Mesothelial cell of epicardium (in vitro differentiated cells): ENCODE measurements around the gene CNIH3. TPM values are rescaled to one million over a fixed set of nuclear protein-coding genes. Genes with fewer than 3 reads are reported as not detected.

Experiments used
- DNase-seq, 2 experiments: peaks; one replicate each; pipeline ENCODE4 v3.0.0; 2021; ENCODE audit warnings: low spot score in 2 of 2; ENCODE audit not compliant: unreplicated experiment in 2 of 2
- H3K27ac Mint-ChIP-seq: 2 replicates; pipeline ENCODE4 v1.8.0; 2021; ENCODE audit warnings: mixed read lengths
- H3K27me3 Mint-ChIP-seq: 2 replicates; pipeline ENCODE4 v1.8.0; 2021; ENCODE audit warnings: low read depth, mixed read lengths
- H3K36me3 Mint-ChIP-seq: 2 replicates; pipeline ENCODE4 v1.8.0; 2021; ENCODE audit warnings: mixed read lengths
- H3K4me1 Mint-ChIP-seq: 2 replicates; pipeline ENCODE4 v1.8.0; 2021; ENCODE audit warnings: mixed read lengths
- H3K4me3 Mint-ChIP-seq: 2 replicates; pipeline ENCODE4 v1.8.0; 2021; ENCODE audit warnings: mild to moderate bottlenecking, moderate library complexity, mixed read lengths
- H3K9me3 Mint-ChIP-seq: 2 replicates; pipeline ENCODE4 v1.8.0; 2021; ENCODE audit warnings: mixed read lengths
- total RNA-seq: library from RNA; stranded (reverse); gene quantifications from 3 replicates; pipeline ENCODE4 v1.2.1, GENCODE V29; 2021
- TF ChIP-seq, protein P1 (sequence below): fragments of 200-600 bp; sonication (generic); IDR thresholded peaks from one replicate; pipeline ENCODE4 v1.5.0; 2021; ENCODE audit warnings: antibody characterized with exemption; ENCODE audit not compliant: unreplicated experiment

CNIH3 gene
- total RNA-seq, 1 donor from 2014 or later, result 8.3 TPM

DNA sequence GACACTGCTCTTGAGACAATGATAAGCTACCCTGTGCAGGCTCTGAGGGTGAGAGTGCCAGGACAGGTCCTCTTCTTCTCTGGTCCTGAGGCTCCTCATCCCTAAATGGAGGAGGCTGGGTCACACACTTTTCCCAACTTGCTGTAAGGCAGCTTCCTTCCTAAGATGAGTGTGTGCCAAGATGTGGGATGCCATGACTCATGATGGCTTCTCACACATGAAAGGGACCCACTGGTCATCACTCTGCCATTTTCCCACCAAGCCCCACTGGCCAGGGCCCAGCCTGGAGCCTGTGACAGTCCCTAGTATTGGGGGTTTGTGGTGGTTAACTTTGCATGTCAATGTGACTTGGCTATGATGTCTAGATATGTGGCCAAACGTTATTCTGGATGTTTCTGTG is 54.4 kb downstream of the CNIH3 start:
- H3K4me3 Mint-ChIP-seq, result no peak overlapping the region
- H3K36me3 Mint-ChIP-seq, result no peaks in the 10 kb centered on the region
- peaks cover 3% of the 10 kb centered on the region for H3K27me3 Mint-ChIP-seq
- no peak for DNase-seq
- H3K9me3 Mint-ChIP-seq, result peaks cover 3% of the 10 kb centered on the region
- TF ChIP-seq, protein P1, sequence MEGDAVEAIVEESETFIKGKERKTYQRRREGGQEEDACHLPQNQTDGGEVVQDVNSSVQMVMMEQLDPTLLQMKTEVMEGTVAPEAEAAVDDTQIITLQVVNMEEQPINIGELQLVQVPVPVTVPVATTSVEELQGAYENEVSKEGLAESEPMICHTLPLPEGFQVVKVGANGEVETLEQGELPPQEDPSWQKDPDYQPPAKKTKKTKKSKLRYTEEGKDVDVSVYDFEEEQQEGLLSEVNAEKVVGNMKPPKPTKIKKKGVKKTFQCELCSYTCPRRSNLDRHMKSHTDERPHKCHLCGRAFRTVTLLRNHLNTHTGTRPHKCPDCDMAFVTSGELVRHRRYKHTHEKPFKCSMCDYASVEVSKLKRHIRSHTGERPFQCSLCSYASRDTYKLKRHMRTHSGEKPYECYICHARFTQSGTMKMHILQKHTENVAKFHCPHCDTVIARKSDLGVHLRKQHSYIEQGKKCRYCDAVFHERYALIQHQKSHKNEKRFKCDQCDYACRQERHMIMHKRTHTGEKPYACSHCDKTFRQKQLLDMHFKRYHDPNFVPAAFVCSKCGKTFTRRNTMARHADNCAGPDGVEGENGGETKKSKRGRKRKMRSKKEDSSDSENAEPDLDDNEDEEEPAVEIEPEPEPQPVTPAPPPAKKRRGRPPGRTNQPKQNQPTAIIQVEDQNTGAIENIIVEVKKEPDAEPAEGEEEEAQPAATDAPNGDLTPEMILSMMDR, result no peak
- H3K4me1 Mint-ChIP-seq, result peaks cover 8% of the 10 kb centered on the region
- no peak overlapping the region for H3K27ac Mint-ChIP-seq

DNA sequence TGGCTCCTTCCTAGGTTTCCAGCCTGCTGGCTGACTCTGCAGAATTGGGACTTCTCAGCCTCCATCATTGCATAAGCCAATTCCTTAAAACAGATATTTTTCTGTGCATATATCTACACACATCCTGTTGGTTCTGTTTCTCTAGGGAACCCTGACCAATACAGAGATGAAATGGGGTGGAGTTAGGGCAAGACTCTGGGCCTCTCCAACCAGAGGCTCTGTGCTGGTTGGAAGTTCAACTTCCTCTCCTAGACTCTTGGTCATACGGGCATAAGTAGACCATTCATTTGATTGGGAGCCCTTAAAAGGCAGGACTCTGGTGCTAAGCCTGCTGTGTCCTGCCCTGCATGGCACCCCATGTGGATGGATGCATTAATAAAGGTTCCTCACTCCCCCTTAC is 55.0 kb downstream of the CNIH3 start:
- no peak overlapping the region for H3K27ac Mint-ChIP-seq
- no peak for DNase-seq
- H3K9me3 Mint-ChIP-seq, result peaks cover 3% of the 10 kb centered on the region
- peaks cover 3% of the 10 kb centered on the region for H3K27me3 Mint-ChIP-seq
- TF ChIP-seq, protein P1, result no peak
- H3K4me3 Mint-ChIP-seq, result no peak overlapping the region
- H3K4me1 Mint-ChIP-seq, result peaks cover 11% of the 10 kb centered on the region
- no peaks in the 10 kb centered on the region for H3K36me3 Mint-ChIP-seq

DNA sequence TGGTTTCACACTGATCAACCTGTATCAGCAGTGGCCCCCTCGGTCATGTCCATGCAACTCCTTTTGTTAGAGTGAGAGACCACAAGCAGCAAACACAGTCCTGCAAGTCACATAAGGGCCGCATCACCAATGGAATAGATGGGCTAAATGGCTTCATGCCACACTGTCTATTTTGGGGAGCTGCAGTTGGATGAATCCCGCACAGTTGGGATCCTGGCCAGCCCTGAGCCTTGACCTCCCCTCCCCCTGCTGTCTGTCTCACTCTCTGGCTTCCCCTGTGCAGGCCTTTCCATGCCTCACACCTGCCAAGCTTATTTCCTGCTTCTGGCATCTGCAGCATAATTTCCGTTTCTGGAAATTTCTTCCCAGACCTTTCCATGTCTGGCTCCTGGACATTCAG is 57.0 kb downstream of the CNIH3 start:
- Mint-ChIP-seq H3K27ac (no peak overlapping the region), H3K4me3 (no peak overlapping the region), H3K4me1 (peaks cover 20% of the 10 kb centered on the region), H3K36me3 (no peaks in the 10 kb centered on the region), H3K27me3 (peaks cover 3% of the 10 kb centered on the region), H3K9me3 (peaks cover 3% of the 10 kb centered on the region)
- no peak for DNase-seq
- TF ChIP-seq, protein P1, result no peak

DNA sequence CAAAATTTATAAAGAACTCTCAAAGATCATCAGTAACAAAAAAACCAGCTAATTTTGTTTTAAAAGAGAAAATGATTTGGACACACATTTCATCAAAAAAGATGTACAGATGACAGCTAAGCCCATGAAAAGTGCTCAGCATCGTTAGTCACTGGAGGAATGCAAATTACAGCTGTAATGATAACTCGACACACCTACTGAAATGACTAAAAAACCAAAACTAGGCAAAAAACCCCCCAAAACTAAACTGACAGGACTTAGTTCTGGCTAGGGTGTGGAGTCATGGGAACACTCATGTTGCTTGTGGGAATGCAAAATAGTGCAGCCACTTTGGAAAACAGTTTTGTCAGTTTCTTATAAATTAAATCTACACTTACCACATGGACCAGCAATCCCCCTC is 59.5 kb downstream of the CNIH3 start:
- Mint-ChIP-seq H3K4me3 (no peak overlapping the region), H3K27me3 (no peaks in the 10 kb centered on the region), H3K36me3 (no peaks in the 10 kb centered on the region), H3K4me1 (peaks cover 28% of the 10 kb centered on the region), H3K27ac (no peak overlapping the region), H3K9me3 (no peaks in the 10 kb centered on the region)
- DNase-seq, result no peak
- TF ChIP-seq, protein P1, result no peak

DNA sequence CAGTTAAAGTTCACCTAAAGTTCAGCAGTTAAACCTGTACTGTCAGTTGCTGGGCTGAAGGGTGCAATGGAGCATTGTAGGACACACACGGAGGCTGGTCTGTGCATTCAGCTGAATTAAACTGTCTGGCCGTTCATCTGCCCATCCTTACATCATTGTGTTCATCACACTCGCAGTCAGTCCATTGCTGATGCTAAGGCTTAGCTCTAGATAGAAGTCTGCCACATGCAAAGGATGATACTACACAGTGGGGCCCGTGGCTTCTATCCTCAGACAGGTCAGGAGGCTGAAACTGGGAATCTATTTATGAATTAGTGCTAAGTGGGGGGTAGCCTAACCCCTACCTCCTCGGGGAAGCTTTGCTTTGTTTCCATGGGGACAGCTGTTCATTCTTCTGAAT is 60.4 kb downstream of the CNIH3 start:
- H3K27me3 Mint-ChIP-seq, result no peaks in the 10 kb centered on the region
- TF ChIP-seq, protein P1, result no peak
- no peaks in the 10 kb centered on the region for H3K36me3 Mint-ChIP-seq
- DNase-seq, result no peak
- peaks cover 28% of the 10 kb centered on the region for H3K4me1 Mint-ChIP-seq
- H3K9me3 Mint-ChIP-seq, result no peaks in the 10 kb centered on the region
- H3K27ac Mint-ChIP-seq, result peak overlapping the region; percentile 45
- no peak overlapping the region for H3K4me3 Mint-ChIP-seq

DNA sequence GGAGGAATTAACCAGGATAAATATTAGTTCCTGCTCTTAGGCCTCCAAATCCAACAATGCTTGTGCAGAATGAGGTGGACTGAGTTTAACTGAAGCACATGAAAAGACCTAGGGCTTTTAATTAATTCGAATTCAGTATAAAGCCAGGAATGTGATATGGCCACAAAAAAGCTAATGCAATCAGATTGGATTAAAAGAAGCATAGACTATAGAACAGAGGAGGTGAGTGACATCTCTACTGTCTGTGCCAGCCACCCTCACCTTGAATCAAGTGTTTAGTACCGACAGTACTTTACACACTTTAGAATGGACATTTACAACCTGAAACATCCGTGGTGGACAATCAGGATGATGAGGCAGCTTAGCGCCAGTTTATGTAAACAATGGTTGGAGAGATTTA is 62.1 kb downstream of the CNIH3 start:
- Mint-ChIP-seq H3K4me3 (no peak overlapping the region), H3K36me3 (no peaks in the 10 kb centered on the region), H3K27me3 (peaks cover 4% of the 10 kb centered on the region), H3K27ac (no peak overlapping the region), H3K4me1 (peaks cover 28% of the 10 kb centered on the region), H3K9me3 (no peaks in the 10 kb centered on the region)
- TF ChIP-seq, protein P1, result no peak
- DNase-seq, result no peak
